HG03108 (cell line): ENCODE results near the gene PTCRA.

Source experiments
- ATAC-seq: cut with Tn5 transposase; IDR thresholded peaks from one replicate; pipeline ENCODE4 v1.9.1; 2021; ENCODE audit warnings: moderate library complexity; ENCODE audit not compliant: unreplicated experiment

Gene PTCRA

DNA sequence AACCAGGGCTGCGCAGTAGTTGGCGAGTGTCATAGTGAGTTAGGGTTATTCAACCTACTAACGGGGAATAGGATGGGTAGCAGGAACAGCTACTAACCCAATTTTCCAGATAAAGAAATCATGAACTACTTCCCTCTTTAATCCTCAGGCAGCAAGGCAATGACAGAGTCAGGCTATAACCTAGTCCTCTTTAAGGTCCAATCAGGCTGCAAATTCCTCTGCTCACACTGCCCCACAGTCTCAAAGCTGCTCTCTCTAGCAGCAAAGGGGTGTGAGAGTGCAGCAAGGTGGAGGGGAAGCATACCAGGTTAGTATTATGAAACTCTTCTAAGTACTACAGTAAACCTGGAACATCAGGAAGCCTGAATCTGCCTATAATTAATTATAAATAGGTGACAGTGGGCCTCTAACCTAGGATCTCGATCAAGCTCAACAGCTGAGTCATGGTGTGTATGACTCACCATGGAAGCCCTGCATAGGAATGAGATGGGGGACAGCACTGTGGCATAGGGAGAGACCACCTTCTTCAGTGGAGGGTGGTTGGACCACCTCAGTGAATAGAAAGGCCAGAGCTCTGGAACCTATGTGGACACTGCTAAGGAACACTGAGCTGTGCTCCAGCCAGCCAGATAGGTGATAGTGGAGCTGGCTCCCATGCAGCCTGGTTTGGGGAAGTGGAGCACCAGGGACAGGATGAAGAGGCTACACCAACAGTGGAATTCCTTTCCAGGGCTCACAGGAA, 55.2 kb downstream of the PTCRA start:
- ATAC-seq, result no peak

DNA sequence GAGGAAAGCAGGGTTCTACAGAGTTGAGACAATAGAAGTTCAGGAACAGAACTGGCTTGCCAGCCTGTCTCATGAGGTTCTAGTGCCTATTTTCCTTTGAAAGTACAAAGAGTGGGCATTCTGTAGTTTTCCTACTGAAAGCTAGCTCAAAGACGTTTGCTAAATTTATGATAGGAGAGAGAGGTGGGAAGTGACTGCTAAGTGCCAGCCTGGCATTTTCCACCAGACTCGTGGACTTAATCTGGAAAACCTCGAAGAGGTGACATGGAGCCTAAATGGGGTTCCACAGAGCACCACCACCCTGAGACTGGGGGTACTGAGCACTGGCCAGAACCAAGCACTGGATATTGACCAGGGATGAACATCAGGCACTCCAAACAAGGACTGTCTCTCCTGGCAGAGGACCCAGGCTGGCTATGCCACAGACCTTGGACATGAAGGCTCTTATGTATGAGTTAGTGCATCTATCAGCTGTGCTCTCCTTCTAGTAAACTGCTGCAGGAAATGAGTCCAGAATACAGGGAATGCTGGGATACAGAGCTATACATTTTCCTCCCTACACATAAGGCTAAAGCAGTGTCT, 56.0 kb downstream of the PTCRA start:
- ATAC-seq, result no peak

DNA sequence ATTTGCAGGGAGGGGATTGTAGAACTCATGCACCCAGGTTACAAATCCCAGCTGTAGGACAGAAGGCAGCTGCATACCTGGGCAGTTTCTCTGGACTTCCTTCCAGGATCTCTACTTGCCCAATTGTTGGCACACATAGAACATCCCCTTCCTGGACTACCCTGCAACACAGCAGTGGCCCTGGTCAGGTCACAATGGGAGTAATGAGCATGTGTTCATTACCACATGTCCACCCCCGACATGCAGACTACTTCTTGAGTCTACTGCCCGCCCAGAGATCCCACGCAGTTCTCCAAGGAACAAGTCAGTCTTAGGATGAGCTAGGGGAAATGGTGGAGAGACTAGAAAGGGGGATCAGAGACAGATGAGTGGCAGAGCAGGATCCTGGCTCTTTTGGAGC, 58.1 kb downstream of the PTCRA start:
- no peak for ATAC-seq

DNA sequence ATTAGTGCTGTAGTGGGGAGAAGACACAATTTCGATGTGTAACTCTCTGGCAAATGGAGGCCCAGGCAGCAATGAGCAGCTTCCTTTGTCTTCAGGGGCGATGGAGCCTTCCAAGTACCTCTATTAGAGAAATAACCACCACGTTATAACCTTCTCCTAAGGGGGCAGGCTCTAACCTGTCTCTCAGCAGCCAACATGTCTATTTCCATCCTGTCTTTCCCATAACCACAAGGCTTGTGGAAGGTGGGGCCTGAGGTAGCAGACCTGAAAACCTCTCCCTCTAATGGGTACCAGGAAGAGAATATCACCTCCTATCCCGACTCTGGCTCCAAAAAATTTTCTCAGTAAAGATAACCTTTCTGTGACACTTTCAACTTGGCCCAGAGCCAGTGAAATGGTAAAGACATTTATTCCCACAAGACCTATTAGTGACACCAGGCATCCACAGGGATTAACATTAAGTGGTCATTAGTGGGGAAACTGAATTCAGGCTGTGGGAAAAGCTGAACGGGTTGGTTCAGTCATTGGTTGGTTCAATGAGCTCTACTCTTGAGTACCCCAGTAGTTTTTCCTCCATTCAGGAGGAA, 59.2 kb downstream of the PTCRA start:
- no peak for ATAC-seq
